LoVo (cell line): ENCODE measurements around the gene LAT.

Experiments used
- DNase-seq: peaks from one replicate; pipeline ENCODE4 v3.0.0-alpha.2; 2016; ENCODE audit warnings: low spot score

Gene LAT

GRCh38 chr16:29007730-29008593 is 23.1 kb downstream of the LAT start:
- no peak for DNase-seq

GRCh38 chr16:29009050-29009837 is 24.4 kb downstream of the LAT start:
- DNase-seq = no peak

- DNase-seq = no peak
These were observed 24.9 kb downstream of the LAT start for GRCh38 chr16:29009838-29010166.

GRCh38 chr16:29011112-29011511 is 26.3 kb downstream of the LAT start:
- no peak for DNase-seq

GRCh38 chr16:29011851-29012250 is 27.0 kb downstream of the LAT start:
- no peak for DNase-seq

- DNase-seq = no peak
These were observed 28.2 kb downstream of the LAT start for GRCh38 chr16:29012913-29013553.

GRCh38 chr16:29014561-29015069 is 29.8 kb downstream of the LAT start:
- no peak for DNase-seq

GRCh38 chr16:29022196-29022595 is 37.3 kb downstream of the LAT start:
- no peak for DNase-seq

- peak; percentile 46 for DNase-seq
These were observed 38.7 kb downstream of the LAT start for GRCh38 chr16:29023279-29024277.

- no peak for DNase-seq
These were observed 39.4 kb downstream of the LAT start for GRCh38 chr16:29024278-29024677.

- DNase-seq = no peak
These were observed 40.4 kb downstream of the LAT start for GRCh38 chr16:29025218-29025617.

GRCh38 chr16:29025735-29026134 is 40.9 kb downstream of the LAT start:
- DNase-seq = no peak

- no peak for DNase-seq
These were observed 43.8 kb downstream of the LAT start for GRCh38 chr16:29028457-29029167.

- no peak for DNase-seq
These were observed 44.5 kb downstream of the LAT start for GRCh38 chr16:29029168-29029994.

GRCh38 chr16:29030086-29030840 is 45.4 kb downstream of the LAT start:
- no peak for DNase-seq
